Middle frontal gyrus (tissue), 1 donor: Measurements from ENCODE around the gene COL5A1.

ENCODE experiments used
- DNase-seq: peaks from one replicate; pipeline ENCODE4 v3.0.0-alpha.2; 2015; ENCODE audit warnings: low spot score; ENCODE audit errors: extremely low spot score

The COL5A1 gene

DNA sequence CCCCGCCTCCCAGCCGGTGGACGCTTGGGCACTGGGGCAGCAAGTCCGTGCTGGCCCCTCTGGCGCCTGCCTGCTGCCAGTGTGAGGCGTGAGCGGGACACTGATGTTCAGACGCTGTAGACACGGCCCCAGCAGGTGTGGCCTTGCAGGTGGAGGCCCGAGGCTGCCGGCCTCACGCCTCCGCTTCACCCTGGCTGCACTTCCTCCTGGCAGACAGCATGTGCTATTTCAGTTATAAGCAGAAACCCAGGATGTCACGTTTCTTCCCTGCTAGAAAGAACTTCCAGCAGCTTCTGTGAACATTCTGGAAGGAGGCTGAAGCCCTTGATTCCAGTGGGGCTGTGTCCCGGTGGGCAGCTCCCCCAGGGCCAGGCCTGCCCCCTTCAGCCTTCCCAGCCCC, 124.2 kb downstream of the COL5A1 start:
- no peak for DNase-seq

DNA sequence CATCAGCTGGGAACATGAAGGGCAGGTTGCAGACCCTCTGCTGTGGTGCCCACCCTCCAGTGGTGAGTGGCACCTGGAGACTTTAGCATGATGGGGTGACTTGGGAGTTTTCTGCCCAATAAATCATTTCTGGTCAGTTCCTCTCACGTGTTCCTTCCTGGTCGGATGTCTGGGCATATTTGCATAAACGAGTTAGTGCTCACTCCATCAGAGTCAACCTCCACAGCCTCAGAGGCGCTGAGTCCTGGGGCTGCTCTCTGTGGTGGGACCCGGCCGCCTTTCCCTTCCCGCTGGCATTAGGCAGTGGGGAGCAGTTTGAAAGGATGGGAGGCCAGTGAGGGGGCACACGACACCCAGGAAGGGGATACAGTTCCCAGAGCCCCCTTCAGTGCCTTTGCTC, 125.0 kb downstream of the COL5A1 start:
- DNase-seq = no peak

DNA sequence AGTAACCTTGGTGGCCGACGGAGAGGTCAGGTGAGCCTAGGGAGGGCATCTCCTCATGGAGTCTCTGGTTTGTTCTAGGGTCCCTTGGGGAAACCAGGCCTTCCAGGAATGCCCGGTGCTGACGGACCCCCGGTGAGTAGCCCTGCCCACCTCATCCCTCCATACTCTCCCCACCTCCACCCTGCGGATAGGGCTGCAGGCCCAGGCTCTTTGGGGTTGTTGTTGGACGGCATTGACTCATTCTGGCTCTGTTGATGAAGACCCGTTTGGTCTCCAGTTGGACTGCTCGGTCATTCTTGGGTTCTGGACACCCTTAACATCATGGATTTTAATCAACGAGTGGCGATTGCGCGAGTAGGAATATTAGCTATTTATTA, 126.7 kb downstream of the COL5A1 start:
- no peak for DNase-seq

DNA sequence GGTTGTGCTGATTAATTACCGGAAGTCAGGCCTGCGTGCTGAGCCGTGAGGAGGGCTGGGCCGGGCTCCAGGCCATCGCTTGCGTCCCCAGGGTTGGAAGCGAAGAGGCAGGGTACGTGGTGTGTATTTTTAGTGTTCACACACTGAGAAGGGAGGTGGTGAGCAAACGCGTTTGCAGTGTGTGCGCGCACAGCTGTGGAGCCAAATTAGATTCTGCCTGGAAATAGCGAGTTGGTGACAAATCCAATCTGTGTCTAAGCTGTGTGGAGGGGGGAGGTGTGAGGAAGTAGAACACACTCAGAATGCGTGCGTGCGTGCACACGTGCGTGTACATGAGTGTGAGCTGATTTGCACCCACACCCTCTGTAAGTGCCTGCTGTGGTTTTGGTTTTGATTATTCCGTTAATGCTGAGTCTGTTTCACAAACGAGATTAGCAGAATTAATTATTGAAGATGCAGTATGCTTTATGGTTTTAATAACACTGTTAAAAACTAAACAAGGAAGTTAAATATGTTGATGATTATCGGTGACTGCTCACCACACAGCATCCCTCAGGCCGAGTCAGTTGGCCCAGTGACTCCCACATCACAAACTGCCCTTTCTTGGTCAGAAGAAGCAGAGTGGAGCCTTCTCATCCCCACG, 127.2 kb downstream of the COL5A1 start:
- DNase-seq = peak; percentile 57

DNA sequence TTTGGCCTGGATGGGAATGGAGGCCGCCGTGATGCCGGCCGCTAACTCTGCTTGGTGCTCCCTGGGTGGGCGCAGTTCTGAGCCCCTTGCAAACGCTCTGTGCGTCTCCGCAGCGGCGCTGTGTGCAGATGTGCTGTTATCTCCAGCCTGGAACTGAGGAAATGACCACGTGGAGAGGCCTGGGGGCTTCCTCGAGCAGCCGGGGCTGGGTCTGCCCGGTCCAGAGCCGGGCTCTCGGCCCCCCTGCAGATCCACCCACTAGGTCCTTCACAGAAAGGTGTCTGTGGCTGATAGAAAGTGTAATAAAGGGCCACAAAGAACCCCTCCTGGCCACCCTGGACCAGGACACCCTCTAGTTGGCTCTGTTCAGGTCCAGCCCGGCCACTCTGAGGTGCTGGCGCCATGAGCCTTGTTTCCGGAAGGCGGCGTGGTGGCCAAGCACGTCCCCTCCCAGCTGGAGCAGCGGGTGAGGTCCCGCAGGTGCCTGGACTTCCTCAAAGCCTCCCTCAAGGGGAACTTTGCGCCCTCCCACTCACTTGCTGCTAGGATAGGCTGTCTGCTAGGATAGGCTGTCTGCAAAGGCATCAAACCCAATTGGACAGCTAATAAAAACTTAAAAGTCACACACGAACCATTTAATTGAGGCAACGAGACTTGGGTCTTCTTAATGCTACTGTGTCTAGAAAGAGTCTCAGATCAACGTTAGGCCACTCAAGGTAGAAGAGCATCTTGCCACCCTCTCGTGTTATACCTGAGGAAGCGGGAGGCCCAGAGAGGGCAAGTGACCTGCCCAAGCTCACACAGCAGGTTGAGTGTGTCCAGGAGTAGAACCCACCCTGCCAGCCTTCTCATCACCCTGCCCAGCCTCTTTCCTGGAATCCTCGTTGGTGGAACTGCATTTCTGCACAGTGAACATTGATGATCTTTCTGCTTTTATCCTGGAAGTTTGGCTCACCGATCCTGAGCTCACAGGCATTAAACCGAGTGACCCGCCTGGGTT, 129.7 kb downstream of the COL5A1 start:
- DNase-seq = no peak

DNA sequence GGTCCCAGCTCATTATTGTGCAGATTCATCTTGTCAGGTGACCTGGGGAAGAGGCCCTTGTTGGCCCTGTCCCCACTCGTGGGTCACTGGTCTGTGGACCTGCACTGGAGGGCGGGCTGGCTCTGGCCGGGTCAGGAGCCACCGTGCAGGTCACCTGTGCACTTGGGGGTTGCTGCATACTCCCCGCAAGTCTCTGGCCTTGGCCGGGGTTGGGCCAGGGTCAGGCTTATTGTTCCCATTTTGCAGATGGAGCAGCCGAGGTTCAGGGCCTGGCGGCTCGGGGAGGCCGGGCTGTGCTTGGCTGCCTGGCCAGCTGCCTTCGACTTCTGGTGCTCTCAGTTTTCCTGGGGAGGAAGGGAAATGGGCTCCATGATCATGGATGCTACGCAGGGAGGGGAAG, 130.7 kb downstream of the COL5A1 start:
- no peak for DNase-seq

DNA sequence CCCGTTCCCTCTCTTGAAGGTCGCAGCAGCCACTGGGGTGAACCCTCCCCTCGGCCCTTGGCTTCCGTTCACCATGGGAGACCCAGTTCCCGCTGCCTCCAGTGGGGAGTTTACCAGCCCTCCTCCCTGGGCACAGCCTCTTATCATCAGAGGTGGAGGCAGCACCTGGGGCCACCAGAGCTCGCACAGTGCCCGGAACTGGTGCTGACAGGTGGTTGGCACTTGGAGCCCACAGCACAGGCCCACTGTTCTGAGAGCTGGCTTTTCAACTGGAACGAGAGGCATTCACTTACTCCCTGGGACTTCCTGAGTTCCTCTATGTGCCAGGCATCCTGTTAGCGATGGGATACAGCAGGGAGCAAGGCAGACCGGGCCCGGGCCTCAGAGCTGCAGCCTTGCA, 132.2 kb downstream of the COL5A1 start:
- DNase-seq = no peak

DNA sequence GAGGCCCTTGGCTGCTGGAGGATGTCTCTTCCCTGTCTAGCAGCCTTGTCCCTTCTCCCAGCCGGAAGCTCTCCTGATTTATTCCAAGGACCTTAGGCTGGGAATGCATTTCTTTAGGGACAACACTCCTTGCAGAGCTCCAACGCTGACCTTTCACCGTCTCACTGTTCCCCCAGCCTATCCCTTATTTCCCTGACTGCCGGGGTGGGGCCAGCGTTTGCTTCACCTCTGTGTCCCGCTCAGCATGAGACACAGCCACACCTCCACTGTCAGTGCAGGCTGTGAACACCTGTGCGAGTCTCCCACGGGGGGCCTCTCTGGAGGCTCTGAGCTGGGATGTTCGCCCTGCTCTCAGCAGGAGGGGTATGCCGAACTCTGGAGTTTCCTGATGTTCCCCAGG, 132.8 kb downstream of the COL5A1 start:
- DNase-seq = no peak

DNA sequence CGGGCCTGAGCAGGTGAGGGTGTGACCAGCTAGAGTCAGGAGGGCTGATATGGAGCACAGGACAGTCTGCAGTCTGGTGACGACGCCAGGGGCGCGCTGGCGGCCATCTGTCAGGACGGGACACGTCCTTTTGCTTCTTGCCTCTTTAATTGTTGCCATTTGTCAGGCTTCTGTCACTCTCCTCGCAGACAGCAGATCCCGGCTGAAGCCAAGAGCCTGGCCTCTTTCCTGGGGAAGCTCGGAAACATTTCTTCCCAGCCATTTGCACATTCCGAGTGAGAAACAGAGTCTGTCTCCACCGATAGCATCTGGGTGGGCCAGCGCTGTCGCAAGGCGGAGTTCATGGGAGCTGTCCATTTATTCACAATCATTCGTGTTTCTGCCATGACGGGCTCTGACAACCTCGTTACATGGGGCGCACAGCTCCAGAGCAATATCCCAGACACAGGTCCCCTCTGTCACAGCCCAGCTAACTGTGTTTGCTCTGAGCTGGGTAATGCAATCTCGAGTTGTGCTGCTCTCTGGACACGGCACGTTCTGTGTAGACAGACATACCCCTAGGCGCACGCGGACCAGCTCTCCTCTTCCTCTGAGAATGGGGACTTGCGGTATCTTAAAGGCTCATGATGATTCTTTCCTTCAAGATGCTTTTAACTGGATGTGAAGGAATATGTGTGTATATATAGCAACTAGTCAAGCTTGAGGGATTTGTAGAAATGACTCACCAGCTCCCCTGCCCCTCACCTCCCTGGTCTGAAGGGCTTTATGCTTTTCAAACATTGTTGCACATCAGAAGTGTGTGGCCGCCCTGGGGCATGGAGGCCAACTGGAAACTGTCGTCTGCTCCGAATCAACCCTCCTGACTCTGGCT, 133.7 kb downstream of the COL5A1 start:
- no peak for DNase-seq

DNA sequence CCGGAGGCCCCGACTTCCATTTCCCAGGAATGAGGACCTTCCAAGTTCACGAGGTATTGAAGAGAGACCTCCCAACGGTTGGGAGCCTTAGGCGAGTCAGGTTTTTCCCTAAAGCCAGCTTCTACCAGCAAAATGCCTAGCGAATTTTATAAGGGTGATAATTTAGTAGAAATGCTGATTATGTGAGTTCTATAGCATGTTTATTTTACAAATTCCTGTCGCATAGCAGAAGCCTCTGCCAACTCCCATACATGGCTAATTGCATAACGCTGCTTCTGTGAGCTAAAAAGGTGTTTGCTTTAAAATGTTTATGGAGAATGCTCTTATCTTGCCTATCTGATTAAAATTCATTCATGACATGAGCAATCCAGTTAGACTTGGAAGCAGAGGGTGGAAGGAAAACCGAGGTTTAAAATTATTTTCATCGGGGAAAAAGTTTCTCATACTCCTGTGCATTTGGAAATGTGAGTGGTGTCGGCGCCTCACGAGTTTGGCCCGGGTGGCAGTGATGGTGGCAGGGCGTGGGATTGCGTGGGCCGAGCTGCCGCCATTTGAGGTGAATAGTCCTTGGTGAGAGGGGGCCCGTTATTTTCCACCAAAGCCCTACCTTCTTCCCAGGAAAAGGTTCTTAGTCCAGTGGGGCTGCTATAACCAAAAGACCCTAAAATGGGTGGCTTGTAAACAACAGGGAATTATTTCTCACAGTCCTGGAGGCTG, 134.6 kb downstream of the COL5A1 start:
- DNase-seq = peak; percentile 43

DNA sequence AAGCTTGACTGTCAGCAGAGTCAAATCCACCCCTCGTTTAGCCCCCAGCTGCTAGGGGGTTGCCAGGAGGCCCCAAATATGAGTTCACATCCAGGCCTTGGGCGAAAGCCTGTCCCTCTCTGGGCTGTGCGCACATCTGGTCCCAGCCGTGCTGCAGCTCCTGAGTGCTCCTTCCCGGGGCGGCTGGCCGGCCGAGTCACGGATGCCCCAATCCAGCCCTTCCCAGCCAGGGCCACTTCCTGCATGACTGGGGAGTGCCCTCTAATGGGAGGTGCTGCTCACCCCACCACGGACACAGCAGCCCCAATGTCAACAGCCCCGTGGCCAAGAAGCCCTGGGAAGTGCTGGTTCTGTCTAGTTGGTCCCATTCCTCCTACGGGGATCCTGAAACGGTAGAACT, 135.6 kb downstream of the COL5A1 start:
- no peak for DNase-seq

DNA sequence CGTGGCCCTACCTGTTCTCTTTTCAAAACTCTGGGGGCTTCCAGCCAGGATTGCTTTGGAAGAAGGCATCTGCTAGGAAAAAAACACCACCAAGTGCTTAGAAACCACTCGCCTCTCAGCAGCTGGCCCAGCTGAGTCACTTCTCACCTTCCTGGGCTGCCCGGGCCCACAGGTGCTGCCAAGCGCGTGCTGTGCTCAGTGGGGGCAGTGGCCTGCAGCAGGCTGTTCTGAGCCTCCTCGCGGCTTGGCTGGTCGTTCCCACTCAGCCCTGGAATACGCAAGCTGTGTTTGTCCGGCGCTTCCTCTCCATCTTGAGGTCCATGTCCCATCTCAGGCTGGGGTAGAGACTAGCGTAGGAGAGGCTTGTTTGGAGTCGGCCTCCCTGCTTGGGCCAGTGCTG, 136.6 kb downstream of the COL5A1 start:
- DNase-seq = no peak

DNA sequence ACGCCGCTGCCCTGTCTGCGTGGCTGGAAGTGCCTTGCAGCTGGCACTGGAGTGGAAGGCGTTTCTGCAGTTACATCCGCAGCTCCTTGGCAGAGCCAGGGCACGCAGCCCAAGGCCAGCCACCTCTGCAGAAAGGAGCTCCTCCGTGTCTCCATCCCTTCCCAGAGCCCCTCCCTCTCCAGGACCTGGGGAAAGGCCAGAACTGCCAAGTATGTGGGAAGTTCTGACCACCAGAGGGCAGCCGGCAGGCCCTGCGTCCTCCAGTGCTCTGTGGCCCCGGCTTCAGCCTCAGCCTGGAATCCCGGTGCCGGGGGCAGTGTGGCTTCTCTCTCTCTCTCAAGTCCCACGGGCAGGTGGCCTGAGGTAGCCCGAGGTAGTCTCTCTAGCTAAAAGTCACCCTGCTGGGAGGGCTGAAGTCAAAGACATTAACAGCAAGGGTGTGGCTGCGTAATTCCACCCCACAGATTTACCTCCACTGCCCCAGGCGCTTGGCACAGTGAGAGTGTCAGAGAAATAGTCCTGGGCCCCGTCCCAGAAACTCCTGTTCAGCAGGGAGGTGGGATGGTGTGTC, 137.3 kb downstream of the COL5A1 start:
- DNase-seq = no peak

DNA sequence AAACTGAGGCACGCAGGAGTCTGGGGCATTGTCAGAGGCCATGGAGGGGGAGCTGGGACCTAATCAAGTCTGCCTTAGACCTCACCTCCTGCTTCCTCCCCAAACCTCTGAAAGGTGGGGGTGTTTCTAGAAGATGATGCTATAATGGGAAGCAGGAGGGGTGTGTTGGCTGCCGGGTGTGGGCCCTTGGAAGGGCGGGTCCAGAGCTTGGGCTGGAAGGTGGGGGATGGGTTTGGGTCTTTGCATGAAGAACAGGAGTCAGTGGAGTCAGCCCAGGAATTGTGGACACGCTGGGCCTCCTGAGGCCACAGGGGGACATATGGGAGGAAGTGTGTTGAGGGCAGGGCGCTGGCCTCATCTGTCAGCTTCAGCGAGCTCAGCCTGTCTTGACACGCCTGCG, 138.0 kb downstream of the COL5A1 start:
- no peak for DNase-seq

DNA sequence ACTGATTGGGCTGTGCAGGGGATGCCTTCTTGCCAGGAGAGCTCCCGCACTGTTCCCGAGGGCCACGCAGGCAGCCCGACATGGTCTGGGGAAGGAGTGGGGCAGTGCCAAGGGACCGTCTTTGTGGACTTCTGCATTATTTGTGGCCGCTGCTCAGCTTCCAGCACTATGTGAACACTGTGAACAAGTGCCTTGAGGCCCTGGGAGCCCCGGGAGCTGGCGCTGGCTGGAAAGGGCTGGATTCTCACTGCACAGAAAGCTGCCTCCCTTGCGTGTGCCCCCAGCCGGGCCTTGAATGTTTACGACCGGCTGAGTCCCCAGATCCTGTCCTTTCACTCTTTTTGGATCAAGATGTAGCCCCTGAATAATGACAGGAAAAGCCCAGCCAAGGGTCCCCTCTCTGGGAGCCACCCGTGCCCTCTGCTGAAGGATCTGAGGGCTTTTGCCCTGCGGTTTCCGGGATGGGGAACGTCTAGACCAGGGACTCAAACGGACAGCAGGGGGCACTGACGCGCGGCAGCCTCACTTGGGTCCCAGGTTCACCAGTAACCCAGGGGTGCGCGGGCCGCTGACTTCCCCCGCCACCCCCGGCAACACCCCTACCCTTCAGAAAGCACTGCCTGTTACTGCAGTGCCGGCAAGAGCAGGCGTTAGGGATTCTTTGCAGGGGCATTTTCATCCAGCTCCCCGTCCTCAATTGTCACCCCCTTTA, 140.1 kb downstream of the COL5A1 start:
- DNase-seq = no peak

DNA sequence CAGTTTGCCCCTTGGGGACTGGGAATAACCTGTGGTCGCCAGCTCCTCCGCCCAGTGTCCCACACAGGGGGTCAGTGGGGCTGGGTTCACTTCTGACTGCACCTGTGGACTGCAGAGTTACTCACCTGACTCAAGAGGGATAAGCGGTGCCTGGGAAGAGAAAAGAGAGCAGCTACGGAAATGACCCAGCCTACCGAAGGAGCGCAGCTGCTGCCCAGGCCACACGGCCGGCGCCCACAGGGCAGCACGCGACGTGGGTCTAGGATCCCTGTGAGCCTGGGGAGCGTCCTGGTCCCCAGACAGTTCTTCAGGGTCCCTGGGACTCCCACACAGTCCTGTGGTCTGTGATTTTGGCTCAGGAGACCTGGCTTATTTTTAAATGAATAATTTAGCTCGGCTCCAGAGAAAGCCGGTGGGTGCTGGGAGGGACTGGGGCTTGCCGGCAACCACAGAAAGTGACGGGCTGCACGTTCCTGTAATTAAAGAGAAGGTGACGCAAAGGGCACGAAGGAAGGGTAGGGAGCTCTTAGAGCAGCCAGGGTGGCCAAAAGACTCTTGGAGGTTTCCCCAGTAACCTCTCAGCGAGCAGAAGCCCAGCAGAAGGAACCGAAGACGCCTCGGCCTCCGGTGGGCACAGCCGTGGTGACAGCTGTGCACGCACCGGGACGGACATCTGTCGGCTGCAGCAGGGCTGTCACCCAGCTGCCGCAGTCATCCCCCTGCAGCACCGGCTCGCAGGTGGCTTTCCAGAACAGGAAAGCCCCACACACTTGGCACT, 141.5 kb downstream of the COL5A1 start:
- no peak for DNase-seq

DNA sequence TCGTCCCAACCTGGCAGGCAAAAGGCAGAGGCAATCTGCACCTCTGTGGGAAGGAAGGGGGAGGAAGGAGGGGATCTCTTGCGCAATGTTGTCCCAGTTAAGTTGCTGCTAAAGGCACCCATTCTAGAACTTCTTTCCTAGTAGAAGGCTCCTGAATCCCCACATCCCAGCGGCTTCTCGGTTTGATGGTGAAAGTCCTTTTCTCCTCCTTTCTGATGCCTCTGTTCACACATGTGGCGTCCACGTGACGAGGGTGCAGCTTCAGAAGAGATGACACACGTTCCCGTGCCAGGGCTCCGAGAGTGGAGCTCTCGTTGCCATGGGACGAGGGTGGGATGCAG, 142.1 kb downstream of the COL5A1 start:
- no peak for DNase-seq

DNA sequence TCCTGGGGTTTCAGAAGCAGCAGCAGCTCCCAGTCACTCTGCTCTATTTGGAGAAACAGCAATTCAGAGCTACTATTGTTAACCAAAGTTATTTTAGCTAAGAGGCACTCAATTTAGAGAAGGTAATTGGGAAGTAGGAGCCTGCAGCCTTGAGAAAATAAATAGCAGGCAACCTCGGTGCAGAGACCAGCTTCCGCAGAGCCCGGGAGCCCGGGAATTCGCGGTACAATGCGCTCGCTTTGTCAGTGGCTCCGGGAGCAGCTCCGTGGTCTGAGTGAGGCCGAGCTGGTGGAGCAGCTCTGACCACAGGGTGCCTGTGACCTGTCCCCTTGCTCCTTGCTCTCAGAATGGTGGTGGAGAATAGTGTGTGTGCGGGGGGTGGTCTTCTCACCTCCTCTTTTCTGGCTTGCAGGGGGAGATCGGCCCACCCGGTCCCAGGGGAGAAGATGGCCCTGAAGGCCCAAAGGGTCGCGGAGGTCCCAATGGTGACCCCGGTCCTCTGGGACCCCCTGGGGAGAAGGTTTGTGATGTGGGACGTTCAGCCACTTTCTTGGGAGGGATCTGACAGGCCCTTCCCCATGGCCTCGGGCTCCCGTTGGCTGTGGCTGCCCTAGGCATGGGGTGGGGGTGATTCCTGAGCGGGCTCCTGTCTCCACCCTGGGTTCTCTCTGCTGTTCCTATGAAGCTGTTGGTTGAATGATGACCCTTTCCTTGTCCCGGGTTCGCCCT, 143.1 kb downstream of the COL5A1 start:
- no peak for DNase-seq
